Body of pancreas (tissue), 4 donors: Measurements from ENCODE around the gene EYA2. TPM values are rescaled to one million over a fixed set of nuclear protein-coding genes. Genes with fewer than 3 reads are reported as not detected.
"Not testable (repeated sequence)": the region's sequence is repeated elsewhere in the genome, so short reads cannot be mapped to it uniquely, and the experiment has no call there.

Experiments used
- ATAC-seq: fragments of 150-250 bp; one replicate; pipeline ENCODE4 v1.9.1; 2016
- DNase-seq, 4 donors: peaks; one replicate each; pipeline ENCODE4 v3.0.0-alpha.2; 2019
- H3K27ac ChIP-seq, 4 donors: fragments of 200-600 bp; sonication (generic); 1 replicate in 3 of 4; 2 replicates in 1 of 4; pipeline versions ENCODE4 v1.5.1 to v1.6.1; 2016 to 2019; ENCODE audit warnings: mild to moderate bottlenecking in 1 of 4, mixed read lengths in 1 of 4, moderate library complexity in 1 of 4
- H3K27me3 ChIP-seq, 2 donors: fragments of 200-600 bp; sonication (generic); one replicate each; pipeline ENCODE4 v1.6.0; 2016; ENCODE audit warnings: mild to moderate bottlenecking in 1 of 2
- H3K36me3 ChIP-seq, 2 donors: fragments of 200-600 bp; sonication (generic); replicated peaks in 1 of 2; 2 replicates each; pipeline ENCODE4 v1.5.1; 2016; ENCODE audit warnings: low read depth in 2 of 2; ENCODE audit not compliant: insufficient read depth in 1 of 2
- H3K4me1 ChIP-seq: fragments of 200-600 bp; sonication (generic); one replicate; pipeline ENCODE4 v1.6.0; 2016
- H3K4me3 ChIP-seq, 2 donors: fragments of 200-600 bp; sonication (generic); 1 replicate in 1 of 2; 2 replicates in 1 of 2; pipeline ENCODE4 v1.5.1; 2016 to 2019
- H3K9me3 ChIP-seq, 3 donors: fragments of 200-600 bp; sonication (generic); 1 replicate in 2 of 3; 2 replicates in 1 of 3; pipeline ENCODE4 v1.5.1; 2016
- POLR2A ChIP-seq, 3 donors: fragments of 450-650 bp; IDR thresholded peaks; one replicate each; pipeline ENCODE4 v1.6.1; 2016; ENCODE audit warnings: antibody characterized with exemption in 3 of 3, mild to moderate bottlenecking in 2 of 3
- WGBS, 2 donors: methylation state at CpG; one replicate each; pipeline ENCODE4 v1.1.5; 2017; 5-methylcytosine and 5-hydroxymethylcytosine counted together
- intact Hi-C: fragments of 100-400 bp; cut with DNase I; formaldehyde crosslinking; loops from one replicate; pipeline ENCODE4 v1.15.1; 2023
- total RNA-seq, 2 donors: library from RNA; depleted of rRNA; stranded (reverse); fragments of >200 nt; gene quantifications; one replicate each; pipeline ENCODE4 v1.1.0, GENCODE V29; 2016
- TF ChIP-seq, protein P1 (sequence below), 7 experiments: fragments of 450-650 bp in 4 of 7; fragments of 200-600 bp in 3 of 7; sonication (generic) in 3 of 7; IDR thresholded peaks; one replicate each; pipeline ENCODE4 v1.5.1; 2016 to 2019; ENCODE audit warnings: antibody characterized with exemption in 7 of 7

The EYA2 gene
- total RNA-seq, 2 donors from 2014 or later = 0.52 to 3.6 TPM

DNA sequence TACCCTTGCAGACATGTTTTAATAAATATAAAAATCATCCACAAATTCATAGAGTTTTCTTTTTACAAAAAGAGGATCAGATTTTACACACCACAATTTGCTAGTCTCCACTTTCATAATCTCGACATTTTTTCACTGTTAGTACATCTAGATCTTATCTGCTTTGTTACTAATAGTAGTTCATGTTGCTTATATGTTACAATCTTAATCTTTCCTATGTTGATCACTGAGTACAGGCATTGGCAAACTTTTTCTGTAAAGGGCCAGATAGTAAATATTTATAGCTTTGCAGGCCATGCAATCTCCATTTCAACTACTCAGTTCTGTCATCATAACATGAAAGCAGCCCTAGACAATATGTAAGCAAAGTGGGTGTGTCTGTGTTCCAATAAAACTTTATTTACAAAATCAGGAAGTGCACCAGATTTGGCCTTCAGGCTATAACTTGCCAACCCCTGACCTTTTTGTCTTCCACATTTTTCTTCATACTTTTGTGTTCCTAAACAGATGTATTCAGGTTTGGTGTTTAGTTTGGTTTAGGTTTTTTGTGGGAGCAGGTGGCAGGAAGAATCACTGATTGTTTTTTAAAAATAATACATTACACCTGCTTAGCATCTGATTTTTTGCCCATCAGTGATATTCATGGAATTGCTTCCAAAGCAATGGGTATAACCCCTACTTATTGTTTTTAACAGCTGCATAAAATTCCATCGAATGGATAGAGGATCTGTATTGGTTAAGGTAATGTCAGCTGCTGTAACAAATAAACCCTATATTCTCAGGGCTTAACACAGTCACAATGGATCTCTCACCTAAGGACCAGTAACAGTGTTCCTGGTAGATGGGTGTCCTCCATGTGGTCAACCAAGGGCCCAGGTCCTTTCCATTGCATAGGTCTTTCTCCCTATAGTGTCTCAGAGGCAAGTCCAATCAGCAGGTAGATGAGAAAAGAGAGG is 61.2 kb downstream of the EYA2 start:
- H3K36me3 ChIP-seq = no peaks in the 10 kb centered on the region
- DNase-seq (no peak), ATAC-seq (no peak)
- H3K27me3 ChIP-seq = no peaks in the 10 kb centered on the region
- H3K9me3 ChIP-seq = no peaks in the 10 kb centered on the region
- no peak for TF ChIP-seq POLR2A (IDR thresholded peaks at IDR 0.05)
- TF ChIP-seq, protein P1, sequence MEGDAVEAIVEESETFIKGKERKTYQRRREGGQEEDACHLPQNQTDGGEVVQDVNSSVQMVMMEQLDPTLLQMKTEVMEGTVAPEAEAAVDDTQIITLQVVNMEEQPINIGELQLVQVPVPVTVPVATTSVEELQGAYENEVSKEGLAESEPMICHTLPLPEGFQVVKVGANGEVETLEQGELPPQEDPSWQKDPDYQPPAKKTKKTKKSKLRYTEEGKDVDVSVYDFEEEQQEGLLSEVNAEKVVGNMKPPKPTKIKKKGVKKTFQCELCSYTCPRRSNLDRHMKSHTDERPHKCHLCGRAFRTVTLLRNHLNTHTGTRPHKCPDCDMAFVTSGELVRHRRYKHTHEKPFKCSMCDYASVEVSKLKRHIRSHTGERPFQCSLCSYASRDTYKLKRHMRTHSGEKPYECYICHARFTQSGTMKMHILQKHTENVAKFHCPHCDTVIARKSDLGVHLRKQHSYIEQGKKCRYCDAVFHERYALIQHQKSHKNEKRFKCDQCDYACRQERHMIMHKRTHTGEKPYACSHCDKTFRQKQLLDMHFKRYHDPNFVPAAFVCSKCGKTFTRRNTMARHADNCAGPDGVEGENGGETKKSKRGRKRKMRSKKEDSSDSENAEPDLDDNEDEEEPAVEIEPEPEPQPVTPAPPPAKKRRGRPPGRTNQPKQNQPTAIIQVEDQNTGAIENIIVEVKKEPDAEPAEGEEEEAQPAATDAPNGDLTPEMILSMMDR (IDR thresholded peaks at IDR 0.05) = no peak
- H3K27ac ChIP-seq = no peak overlapping the region
- intact Hi-C loops = no loop called here
- H3K4me3 ChIP-seq = no peak overlapping the region
- no peaks in the 10 kb centered on the region for H3K4me1 ChIP-seq
- WGBS, 2 donors = 58 to 68% methylated on average over 2 of the region's 2 CpGs

DNA sequence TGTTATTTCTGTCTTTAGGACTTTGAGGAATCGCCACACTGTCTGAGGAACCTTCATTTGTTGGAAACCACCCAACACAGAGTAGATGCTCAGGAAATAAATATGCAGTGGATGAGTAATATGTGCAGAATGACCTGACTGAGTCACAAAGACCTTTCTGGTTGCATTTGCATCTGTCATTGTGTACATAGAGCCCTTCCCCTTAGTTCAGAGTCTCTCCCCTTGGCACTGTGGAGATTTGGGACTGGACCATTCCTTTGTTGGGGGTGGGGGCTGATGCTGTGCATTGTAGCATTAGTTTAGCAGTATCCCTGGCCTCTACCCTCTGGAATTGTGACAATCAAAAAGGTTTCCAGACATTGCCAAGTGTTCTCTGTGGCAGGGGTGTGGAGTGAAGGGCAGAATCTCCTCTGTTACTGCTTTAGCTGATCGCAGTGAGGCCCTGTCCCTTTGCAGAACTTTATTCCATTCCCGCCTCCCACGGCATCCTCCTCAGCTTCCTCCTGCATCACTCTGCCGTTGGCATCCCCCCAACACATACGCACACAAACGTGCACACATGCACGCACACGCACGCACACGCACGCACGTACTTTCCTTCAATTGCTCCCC is 64.5 kb downstream of the EYA2 start:
- H3K4me1 ChIP-seq = no peaks in the 10 kb centered on the region
- DNase-seq = no peak
- intact Hi-C loops = no loop called here
- no peak for ATAC-seq
- TF ChIP-seq, protein P1 (IDR thresholded peaks at IDR 0.05) = no peak
- TF ChIP-seq POLR2A (IDR thresholded peaks at IDR 0.05) = no peak
- H3K36me3 ChIP-seq = no peaks in the 10 kb centered on the region
- no peak overlapping the region for H3K4me3 ChIP-seq
- WGBS, 2 donors = 73 to 82% methylated on average over 13 of the region's 13 CpGs
- no peaks in the 10 kb centered on the region for H3K27me3 ChIP-seq
- H3K27ac ChIP-seq = no peak overlapping the region
- H3K9me3 ChIP-seq = peaks cover 0 to 4% (median 0%) of the 10 kb centered on the region in 3 donors

DNA sequence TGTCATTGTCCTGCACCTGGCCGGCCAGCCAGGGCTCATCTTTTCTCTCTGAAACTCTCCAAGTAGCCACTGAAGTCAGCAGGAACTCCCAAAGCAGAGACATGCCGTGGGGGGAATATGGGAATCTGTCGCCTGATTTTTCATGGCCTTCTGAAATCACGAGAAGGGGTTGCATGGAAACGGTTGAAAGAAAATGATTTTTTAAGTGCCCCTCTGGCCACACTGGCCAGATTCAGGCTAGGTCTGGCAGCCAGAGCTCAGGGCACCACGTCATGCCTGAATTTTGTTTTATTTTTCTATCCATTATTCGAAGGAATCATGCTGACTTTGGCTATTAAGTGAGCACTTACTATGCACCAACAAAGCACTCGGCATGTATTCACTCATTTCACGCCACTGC is 65.2 kb downstream of the EYA2 start:
- DNase-seq (no peak), ATAC-seq (no peak)
- no peaks in the 10 kb centered on the region for H3K36me3 ChIP-seq
- intact Hi-C loops = no loop called here
- H3K4me3 ChIP-seq = no peak overlapping the region
- no peaks in the 10 kb centered on the region for H3K27me3 ChIP-seq
- no peak overlapping the region for H3K27ac ChIP-seq
- no peak for TF ChIP-seq POLR2A (IDR thresholded peaks at IDR 0.05)
- TF ChIP-seq, protein P1 (IDR thresholded peaks at IDR 0.05) = no peak
- WGBS, 2 donors = 66 to 67% methylated on average over 9 of the region's 9 CpGs
- no peaks in the 10 kb centered on the region for H3K4me1 ChIP-seq
- peaks cover 0 to 4% (median 0%) of the 10 kb centered on the region in 3 donors for H3K9me3 ChIP-seq

DNA sequence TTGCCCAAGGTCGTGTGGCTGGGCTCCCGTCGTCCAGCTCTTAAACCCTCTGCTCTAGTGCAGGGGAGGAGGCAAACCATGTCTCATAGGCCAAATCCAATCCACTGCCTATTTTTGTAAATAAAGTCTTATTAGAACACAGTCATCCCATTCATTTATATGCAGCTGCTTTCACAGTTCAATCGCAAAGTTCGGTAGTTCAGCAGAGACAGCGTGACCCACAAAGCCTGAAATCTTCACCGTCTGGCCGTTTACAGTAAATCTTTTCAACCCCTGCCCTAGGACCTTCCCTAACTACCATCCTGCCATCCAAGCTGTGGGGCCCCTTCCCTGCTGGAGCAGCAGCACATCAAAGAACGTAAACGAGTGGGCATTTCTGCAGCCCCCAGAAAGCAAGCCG is 65.9 kb downstream of the EYA2 start:
- Histone ChIP-seq H3K36me3 (no peaks in the 10 kb centered on the region), H3K4me1 (no peaks in the 10 kb centered on the region), H3K9me3 (peaks cover 0 to 4% (median 0%) of the 10 kb centered on the region in 3 donors), H3K27ac (no peak overlapping the region), H3K27me3 (no peaks in the 10 kb centered on the region), H3K4me3 (no peak overlapping the region)
- TF ChIP-seq, protein P1 (IDR thresholded peaks at IDR 0.05) = no peak
- TF ChIP-seq POLR2A (IDR thresholded peaks at IDR 0.05) = no peak
- intact Hi-C loops = no loop called here
- WGBS, 2 donors = 55 to 60% methylated on average over 10 to 11 of the region's 11 CpGs
- no peak for ATAC-seq
- no peak for DNase-seq

DNA sequence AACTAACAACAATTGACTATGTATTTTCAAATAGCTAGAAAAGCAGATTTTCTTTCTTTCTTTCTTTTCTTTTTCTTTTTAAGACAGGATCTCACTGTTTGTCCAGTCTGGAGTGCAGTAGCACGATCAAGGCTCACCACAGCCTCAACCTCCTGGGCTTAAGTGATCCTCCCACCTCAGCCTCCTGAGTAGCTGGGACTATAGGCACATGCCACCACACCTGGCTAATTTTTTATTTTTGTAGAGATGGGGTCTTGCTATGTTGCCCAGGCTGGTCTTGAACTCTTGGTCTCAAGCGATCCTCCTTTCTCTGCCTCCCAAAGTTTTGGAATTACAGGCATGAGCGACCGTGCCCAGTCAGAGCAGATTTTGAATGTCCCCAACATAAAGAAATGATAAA is 67.3 kb downstream of the EYA2 start:
- WGBS, 2 donors = 77 to 83% methylated on average over 4 of the region's 4 CpGs
- intact Hi-C loops, ATAC-seq, H3K4me3 ChIP-seq, DNase-seq, H3K9me3 ChIP-seq, H3K27me3 ChIP-seq, H3K36me3 ChIP-seq, H3K27ac ChIP-seq, H3K4me1 ChIP-seq: not testable (repeated sequence)
